Neural progenitor cell (in vitro differentiated cells): ENCODE results near the gene EXOSC9. TPM values are rescaled to one million over a fixed set of nuclear protein-coding genes. Genes with fewer than 3 reads are reported as not detected.

Experiments
- DNase-seq: peaks from one replicate; pipeline ENCODE4 v3.0.0-alpha.2; 2016; ENCODE audit warnings: low spot score
- H2AFZ ChIP-seq: fragments of 200-600 bp; sonication (generic); replicated peaks from 2 replicates; pipeline ENCODE4 v1.6.1; 2016; ENCODE audit warnings: antibody characterized with exemption
- H3F3A ChIP-seq: fragments of 200-600 bp; sonication (generic); 2 replicates; pipeline ENCODE4 v1.6.1; 2016; ENCODE audit warnings: antibody characterized with exemption, low read depth
- H3K27ac ChIP-seq: fragments of 200-600 bp; sonication (generic); 2 replicates; pipeline ENCODE4 v1.5.1; 2016; ENCODE audit warnings: mild to moderate bottlenecking
- H3K27me3 ChIP-seq: fragments of 200-600 bp; sonication (generic); 2 replicates; pipeline ENCODE4 v1.6.1; 2016; ENCODE audit warnings: mild to moderate bottlenecking, moderate library complexity
- H3K36me3 ChIP-seq: fragments of 200-600 bp; sonication (generic); 2 replicates; pipeline ENCODE4 v1.5.1; 2016
- H3K4me1 ChIP-seq: fragments of 200-600 bp; sonication (generic); 2 replicates; pipeline ENCODE4 v1.6.1; 2016; ENCODE audit warnings: mixed run types
- H3K4me2 ChIP-seq: fragments of 200-600 bp; sonication (generic); 2 replicates; pipeline ENCODE4 v1.6.1; 2016
- H3K4me3 ChIP-seq: fragments of 200-600 bp; sonication (generic); 2 replicates; pipeline ENCODE4 v1.5.1; 2016
- H3K79me2 ChIP-seq: fragments of 200-600 bp; sonication (generic); 2 replicates; pipeline ENCODE4 v1.6.1; 2016; ENCODE audit warnings: low read depth
- H3K9ac ChIP-seq: fragments of 200-600 bp; sonication (generic); 2 replicates; pipeline ENCODE4 v1.6.1; 2016
- H3K9me3 ChIP-seq: fragments of 200-600 bp; sonication (generic); 2 replicates; pipeline ENCODE4 v1.5.1; 2016; ENCODE audit warnings: low read depth
- H4K20me1 ChIP-seq: fragments of 200-600 bp; sonication (generic); 2 replicates; pipeline ENCODE4 v1.6.1; 2016; ENCODE audit warnings: low read depth
- H3K27ac Mint-ChIP-seq: 3 replicates; pipeline ENCODE4 v1.8.0; 2021; ENCODE audit warnings: mixed read lengths
- H3K27me3 Mint-ChIP-seq: 2 replicates; pipeline ENCODE4 v1.8.0; 2022; ENCODE audit warnings: low read depth, mild to moderate bottlenecking, inconsistent platforms, moderate library complexity, mixed read lengths; ENCODE audit not compliant: insufficient read depth
- H3K36me3 Mint-ChIP-seq: 3 replicates; pipeline ENCODE4 v1.8.0; 2021; ENCODE audit warnings: mixed read lengths
- H3K4me1 Mint-ChIP-seq: 3 replicates; pipeline ENCODE4 v1.8.0; 2021; ENCODE audit warnings: mixed read lengths
- H3K4me3 Mint-ChIP-seq: 3 replicates; pipeline ENCODE4 v1.8.0; 2021; ENCODE audit warnings: mild to moderate bottlenecking, moderate library complexity, mixed read lengths
- H3K9me3 Mint-ChIP-seq: 3 replicates; pipeline ENCODE4 v1.8.0; 2020; ENCODE audit warnings: mixed read lengths
- EZH2 ChIP-seq: fragments of 200-600 bp; sonication (generic); IDR thresholded peaks from 2 replicates; pipeline ENCODE4 v1.6.1; 2017; ENCODE audit warnings: antibody characterized with exemption, mild to moderate bottlenecking, moderate library complexity
- EZH2phosphoT487 ChIP-seq: fragments of 200-600 bp; sonication (generic); IDR thresholded peaks from 2 replicates; pipeline ENCODE4 v1.6.1; 2017; ENCODE audit warnings: antibody characterized with exemption
- total RNA-seq: library from RNA; depleted of rRNA; stranded (reverse); fragments of >200 nt; gene quantifications from 2 replicates; pipeline ENCODE4 v1.2.3, GENCODE V29; 2015; ENCODE audit warnings: low replicate concordance
- TF ChIP-seq, protein P1 (sequence below): fragments of 200-600 bp; sonication (generic); IDR thresholded peaks from 2 replicates; pipeline ENCODE4 v1.5.1; 2017; ENCODE audit warnings: antibody characterized with exemption, mild to moderate bottlenecking

Gene EXOSC9
- total RNA-seq, 1 donor from 2014 or later: 115 TPM

DNA sequence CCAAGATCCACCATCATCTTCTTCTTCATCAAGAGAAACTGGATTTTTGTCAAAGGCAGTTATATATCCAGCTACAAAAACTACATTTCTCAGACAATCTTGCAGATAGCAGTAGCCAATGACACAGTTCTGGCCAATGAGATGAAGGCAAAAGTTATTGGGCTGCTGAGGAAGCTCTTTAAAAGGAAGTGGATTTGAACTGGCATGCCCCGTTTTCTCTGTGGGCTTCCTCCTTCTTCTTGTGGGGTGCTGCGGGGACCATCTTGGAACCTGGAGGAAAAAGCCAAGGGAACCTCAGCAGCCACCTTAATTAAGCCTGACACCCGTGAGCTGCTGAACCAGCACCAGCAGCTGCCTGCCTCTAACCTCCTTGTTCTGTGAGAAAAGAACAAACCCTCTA is 40.9 kb upstream of the EXOSC9 start:
- Histone ChIP-seq H3K9ac (no peak overlapping the region), H3K4me1 (peaks cover 6% of the 10 kb centered on the region), H3F3A (no peaks in the 10 kb centered on the region), H3K27ac (no peak overlapping the region), H3K4me2 (no peak overlapping the region), H3K36me3 (no peaks in the 10 kb centered on the region), H3K4me3 (no peak overlapping the region), H3K79me2 (no peaks in the 10 kb centered on the region), H2AFZ (no peak overlapping the region), H4K20me1 (no peaks in the 10 kb centered on the region), H3K9me3 (no peaks in the 10 kb centered on the region), H3K27me3 (peaks cover 55% of the 10 kb centered on the region)
- H3K36me3 Mint-ChIP-seq: no peaks in the 10 kb centered on the region
- no peak for TF ChIP-seq EZH2phosphoT487
- TF ChIP-seq, protein P1, sequence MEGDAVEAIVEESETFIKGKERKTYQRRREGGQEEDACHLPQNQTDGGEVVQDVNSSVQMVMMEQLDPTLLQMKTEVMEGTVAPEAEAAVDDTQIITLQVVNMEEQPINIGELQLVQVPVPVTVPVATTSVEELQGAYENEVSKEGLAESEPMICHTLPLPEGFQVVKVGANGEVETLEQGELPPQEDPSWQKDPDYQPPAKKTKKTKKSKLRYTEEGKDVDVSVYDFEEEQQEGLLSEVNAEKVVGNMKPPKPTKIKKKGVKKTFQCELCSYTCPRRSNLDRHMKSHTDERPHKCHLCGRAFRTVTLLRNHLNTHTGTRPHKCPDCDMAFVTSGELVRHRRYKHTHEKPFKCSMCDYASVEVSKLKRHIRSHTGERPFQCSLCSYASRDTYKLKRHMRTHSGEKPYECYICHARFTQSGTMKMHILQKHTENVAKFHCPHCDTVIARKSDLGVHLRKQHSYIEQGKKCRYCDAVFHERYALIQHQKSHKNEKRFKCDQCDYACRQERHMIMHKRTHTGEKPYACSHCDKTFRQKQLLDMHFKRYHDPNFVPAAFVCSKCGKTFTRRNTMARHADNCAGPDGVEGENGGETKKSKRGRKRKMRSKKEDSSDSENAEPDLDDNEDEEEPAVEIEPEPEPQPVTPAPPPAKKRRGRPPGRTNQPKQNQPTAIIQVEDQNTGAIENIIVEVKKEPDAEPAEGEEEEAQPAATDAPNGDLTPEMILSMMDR: no peak
- H3K9me3 Mint-ChIP-seq: no peaks in the 10 kb centered on the region
- no peak for DNase-seq
- peaks cover under 1% of the 10 kb centered on the region for H3K4me1 Mint-ChIP-seq
- H3K4me3 Mint-ChIP-seq: no peak overlapping the region
- H3K27me3 Mint-ChIP-seq: peaks cover 17% of the 10 kb centered on the region
- no peak overlapping the region for H3K27ac Mint-ChIP-seq

DNA sequence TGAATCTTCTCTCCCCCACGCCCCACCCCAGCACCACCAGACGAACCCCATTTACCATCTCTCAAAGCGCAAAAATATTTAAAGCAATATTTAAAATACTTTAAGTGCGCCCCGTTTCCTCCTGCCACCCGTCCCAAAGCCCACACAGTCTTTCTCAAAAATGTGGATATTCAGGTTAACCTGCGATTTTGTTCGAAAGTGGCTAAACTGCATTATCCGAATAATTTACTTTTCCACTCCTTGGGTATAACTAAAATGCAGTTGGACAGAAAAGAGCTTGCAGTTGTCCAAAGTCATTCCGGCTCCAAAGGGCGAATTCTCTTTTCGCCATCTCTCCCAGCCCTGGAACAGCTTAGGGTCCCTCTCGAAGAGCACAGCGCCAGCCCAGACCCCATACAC is 36.8 kb upstream of the EXOSC9 start:
- peak overlapping the region; percentile 99 for H2AFZ ChIP-seq
- H3K9me3 Mint-ChIP-seq: no peaks in the 10 kb centered on the region
- H3K4me3 Mint-ChIP-seq: peak overlapping the region; percentile 89
- H3K27me3 ChIP-seq: peaks cover 96% of the 10 kb centered on the region
- peaks cover 4% of the 10 kb centered on the region for H4K20me1 ChIP-seq
- H3K27me3 Mint-ChIP-seq: peaks cover 40% of the 10 kb centered on the region
- H3K27ac Mint-ChIP-seq: no peak overlapping the region
- no peaks in the 10 kb centered on the region for H3K9me3 ChIP-seq
- H3K36me3 ChIP-seq: no peaks in the 10 kb centered on the region
- H3K4me1 Mint-ChIP-seq: peaks cover 5% of the 10 kb centered on the region
- TF ChIP-seq EZH2phosphoT487: no peak
- no peak for TF ChIP-seq EZH2
- TF ChIP-seq, protein P1: no peak
- no peaks in the 10 kb centered on the region for H3K79me2 ChIP-seq
- no peak for DNase-seq
- H3K4me1 ChIP-seq: peaks cover 12% of the 10 kb centered on the region
- no peak overlapping the region for H3K9ac ChIP-seq
- H3K4me2 ChIP-seq: peak overlapping the region; percentile 98
- H3K4me3 ChIP-seq: peak overlapping the region; percentile 74
- no peaks in the 10 kb centered on the region for H3F3A ChIP-seq
- no peak overlapping the region for H3K27ac ChIP-seq
- no peaks in the 10 kb centered on the region for H3K36me3 Mint-ChIP-seq

DNA sequence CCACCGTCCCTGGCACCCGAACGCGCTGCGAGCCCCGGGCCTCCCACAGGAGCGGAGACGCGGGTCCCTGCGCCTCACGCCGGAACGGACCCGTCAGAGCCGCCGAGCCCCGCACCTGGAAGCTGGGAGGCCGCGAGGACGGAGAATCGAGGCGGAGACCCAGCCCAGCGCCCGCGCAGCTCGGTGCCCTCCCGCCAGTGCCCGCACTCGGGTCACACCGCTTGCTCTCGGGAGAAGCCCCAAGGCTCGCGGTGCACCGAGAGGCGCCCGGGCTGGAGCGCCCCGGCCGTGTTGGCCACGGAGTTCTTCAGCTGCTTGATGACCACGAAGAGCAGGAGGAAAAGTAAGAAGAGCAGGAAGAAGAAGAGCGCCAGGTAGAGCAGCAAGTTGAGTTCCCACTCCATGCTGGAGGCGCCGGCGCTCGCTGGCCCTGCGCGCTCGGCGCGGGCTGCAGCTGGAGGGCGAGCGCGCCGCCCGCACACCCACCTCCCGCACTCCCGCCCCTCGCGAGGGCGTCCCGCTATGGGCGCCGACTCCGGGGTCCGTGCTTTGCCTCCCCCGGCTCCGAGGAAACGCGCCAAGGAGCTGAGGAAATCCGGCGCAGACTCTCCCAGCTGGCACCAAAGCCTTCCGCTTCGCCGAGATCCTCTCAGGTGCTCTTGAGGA is 36.3 kb upstream of the EXOSC9 start, which contains the start of gene SMIM43:
SMIM43 (minus strand) TSS at position 463 of the 666 bp plus-strand sequence; CDS start at position 404, 59 bp downstream.
- no peak within 1 kb of the TSS for H3K27ac Mint-ChIP-seq
- peaks cover 5% of the 10 kb centered on the region for H3K4me1 Mint-ChIP-seq
- H3K9me3 ChIP-seq: no peaks in the 10 kb centered on the region
- peak within 1 kb of the TSS; percentile 7 for H3K9ac ChIP-seq
- no peaks in the 10 kb centered on the region for H3K36me3 ChIP-seq
- H3K4me1 ChIP-seq: peaks cover 12% of the 10 kb centered on the region
- H3K4me3 ChIP-seq: peak within 1 kb of the TSS; percentile 74
- peak within 1 kb of the TSS; percentile 89 for H3K4me3 Mint-ChIP-seq
- H2AFZ ChIP-seq: peak within 1 kb of the TSS; percentile 99
- DNase-seq: peak; percentile 69
- H3K9me3 Mint-ChIP-seq: no peaks in the 10 kb centered on the region
- peak within 1 kb of the TSS; percentile 98 for H3K4me2 ChIP-seq
- H3F3A ChIP-seq: no peaks in the 10 kb centered on the region
- peaks cover 40% of the 10 kb centered on the region for H3K27me3 Mint-ChIP-seq
- H3K27ac ChIP-seq: no peak within 1 kb of the TSS
- H3K79me2 ChIP-seq: no peaks in the 10 kb centered on the region
- peaks cover 100% of the 10 kb centered on the region for H3K27me3 ChIP-seq
- TF ChIP-seq EZH2phosphoT487: peak; percentile 89
- peak; percentile 87 for TF ChIP-seq EZH2
- TF ChIP-seq, protein P1: no peak
- no peaks in the 10 kb centered on the region for H3K36me3 Mint-ChIP-seq
- H4K20me1 ChIP-seq: peaks cover 4% of the 10 kb centered on the region
